GM19099 (cell line): ENCODE data around the gene CNTN5.

Source experiments
- POLR2A ChIP-seq: IDR thresholded peaks from 3 replicates; pipeline ENCODE4 v1.6.1; 2011; ENCODE audit warnings: low read depth; ENCODE audit not compliant: insufficient read length; ENCODE audit errors: extremely low read depth

CNTN5 gene

DNA sequence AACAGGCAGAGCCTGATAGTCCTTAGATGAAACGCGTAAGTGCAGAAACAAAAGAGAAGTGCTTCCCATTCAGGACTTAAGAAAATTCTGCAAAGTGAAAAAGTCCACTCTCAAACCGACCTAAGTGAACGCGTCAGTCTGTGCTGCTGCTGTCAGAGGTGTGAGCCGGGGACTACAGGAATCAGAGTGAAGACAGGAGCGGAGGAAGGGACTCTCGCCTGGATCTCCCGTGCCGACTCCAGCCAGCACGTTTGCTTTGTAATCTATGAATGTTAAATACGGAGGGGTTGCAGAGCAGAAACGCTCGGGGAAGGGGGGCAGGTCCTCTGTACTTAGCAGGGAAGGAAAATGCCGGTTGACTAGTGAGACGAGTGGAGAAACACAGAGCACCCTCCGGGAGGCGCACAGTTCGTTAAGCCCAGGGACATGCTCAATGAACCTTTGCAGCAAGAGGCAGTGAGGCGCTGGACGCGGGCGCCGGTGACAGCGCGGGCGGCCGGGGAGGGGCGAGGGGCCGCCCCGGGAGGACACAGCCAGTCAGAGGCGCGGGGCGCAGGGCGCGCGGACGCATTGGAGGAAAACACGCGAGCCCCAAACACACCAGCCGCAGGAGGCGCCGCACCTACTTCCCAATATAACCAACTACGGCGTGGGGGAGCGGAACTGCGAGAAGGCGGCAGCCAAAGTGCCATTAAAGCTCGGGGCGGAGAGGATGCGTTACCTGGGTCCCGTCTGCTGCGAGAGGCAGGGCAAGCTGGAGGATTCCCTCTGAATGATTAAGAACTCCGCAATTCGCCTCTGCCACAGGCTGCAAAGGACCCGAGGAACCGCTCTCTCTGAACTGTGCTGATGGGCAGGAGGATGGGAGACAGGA, at the start of gene CNTN5:
Gene CNTN5, plus strand, starts transcription at position 598 of the 874 bp plus-strand sequence.
- no peak for TF ChIP-seq POLR2A

DNA sequence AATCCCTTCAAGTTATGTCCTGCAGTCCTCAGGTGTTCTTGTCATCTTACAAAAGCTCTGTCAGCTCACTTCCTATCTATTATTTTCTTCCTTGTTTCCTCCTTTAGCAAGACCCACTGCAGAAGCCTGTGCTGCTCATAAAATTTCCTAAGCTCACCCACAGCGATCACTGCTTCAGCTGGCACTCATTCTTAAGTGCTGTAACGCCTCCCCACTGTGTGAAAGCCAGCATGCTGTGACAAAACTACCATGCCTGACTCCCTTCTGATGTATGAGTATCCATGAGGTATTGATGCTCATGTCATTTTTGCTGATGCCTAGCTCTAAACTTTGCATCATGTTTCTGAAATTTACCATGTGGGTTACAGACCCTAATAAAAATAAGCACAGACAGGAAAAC, 41.5 kb upstream of the CNTN5 start:
- no peak for TF ChIP-seq POLR2A

DNA sequence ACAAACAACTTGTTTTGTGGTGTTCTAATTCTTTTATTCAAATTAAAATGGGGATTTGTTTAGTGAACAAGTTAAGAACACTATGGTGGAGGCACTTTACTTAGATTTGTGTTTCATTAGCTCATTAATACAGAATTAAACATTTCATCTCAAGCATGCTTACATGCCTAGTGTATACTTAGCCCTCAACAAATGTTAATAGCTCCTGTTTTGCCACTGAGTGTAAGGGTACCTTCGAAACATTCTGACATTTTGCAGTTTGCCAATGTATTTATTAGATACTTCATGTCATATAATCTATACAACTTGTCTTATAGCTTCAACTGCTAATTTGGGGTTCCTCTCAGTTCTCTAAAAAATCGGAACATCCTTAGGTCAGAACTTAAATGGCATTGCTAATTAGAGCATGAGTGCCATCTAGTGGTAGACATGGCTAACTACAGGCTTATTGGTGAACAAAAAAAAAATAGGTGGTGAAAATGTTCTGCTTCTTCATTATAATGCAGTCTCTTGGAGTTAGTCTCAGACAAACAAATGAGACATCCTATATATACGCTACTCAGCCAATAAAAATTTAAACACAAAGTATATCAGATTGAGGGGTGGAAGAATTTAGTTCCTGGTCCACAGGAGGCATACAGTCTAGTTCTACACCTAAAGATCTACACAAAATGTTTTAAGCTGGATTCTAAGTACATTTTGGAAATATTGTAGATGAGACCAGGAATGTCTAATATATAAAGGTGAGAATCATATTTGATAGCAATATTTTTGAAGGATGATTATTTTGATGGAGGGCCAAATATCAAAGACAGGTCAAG, 4.9 kb upstream of the CNTN5 start:
- no peak for TF ChIP-seq POLR2A

DNA sequence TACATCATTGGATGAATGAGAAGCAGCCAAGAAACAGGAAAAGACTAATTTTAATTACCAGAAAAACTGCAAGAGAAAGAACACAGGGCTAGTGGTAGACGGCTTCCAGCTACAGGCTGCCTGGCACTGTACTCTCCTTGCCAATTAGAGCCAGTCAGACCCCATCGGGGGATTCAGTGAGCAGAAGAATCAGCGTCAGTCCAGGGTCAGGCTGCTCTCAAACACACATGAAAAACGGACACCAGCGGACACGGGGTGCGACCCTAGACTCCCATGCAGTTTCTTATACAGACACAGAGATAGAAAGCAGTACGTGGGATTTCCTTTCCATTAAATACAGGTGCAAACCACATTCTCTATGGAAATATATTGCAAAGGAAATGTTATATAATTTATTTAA, 1.1 kb upstream of the CNTN5 start:
- no peak for TF ChIP-seq POLR2A

DNA sequence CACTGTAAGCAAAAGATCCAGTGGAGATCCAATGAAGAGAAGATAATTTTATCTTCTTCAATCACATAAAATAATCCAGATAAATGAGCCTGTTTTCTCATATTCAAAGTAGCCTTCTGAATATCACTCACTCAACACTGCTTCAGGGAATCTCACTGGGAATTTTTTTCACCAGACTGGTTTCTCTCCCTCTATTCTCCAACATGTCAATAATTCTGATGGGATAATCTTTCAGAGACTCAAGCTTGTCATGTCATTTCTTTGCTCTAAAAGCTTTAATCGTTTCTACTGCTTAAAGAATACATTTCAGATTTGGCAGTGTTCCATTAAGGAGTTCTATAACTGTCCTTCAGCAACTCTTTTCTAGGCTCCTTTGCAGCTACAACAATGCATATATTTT, 16.3 kb downstream of the CNTN5 start:
- TF ChIP-seq POLR2A, result no peak

DNA sequence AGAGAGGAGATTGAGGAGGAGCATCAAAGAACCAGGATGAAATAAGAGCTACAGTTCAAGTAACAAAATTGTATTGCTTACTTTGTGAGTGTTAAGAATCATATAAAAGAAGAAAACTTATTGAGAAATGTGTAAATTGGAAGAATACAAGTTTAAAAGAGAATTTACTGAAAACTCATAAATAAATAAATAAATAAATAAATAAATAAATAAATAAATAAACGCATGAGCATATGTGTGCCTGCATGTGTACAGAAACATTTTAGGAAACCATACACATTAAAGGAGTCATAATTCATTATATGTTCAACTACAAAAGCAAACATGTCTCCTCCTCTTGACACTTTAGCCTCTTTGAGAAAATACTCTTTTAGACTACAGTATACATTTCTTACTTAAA, 42.6 kb downstream of the CNTN5 start:
- no peak for TF ChIP-seq POLR2A

DNA sequence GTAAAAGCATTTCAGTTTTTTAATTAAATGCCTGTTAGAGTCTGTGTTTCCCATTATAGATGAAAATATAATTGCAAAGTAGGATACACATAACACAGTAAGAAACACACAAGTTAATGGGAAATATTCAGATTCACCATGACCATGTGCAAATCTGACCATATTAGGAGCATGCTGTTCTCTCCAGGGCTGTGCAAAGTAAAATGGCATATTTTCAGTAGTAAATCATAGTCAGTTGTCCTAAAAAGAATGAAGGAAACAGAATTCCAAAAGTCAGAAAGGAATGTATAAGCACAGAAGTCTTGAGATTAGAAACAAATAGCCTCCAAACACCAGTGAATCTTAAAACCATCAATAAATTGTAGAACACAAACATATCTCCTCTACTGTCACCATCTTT, 44.4 kb downstream of the CNTN5 start:
- no peak for TF ChIP-seq POLR2A

DNA sequence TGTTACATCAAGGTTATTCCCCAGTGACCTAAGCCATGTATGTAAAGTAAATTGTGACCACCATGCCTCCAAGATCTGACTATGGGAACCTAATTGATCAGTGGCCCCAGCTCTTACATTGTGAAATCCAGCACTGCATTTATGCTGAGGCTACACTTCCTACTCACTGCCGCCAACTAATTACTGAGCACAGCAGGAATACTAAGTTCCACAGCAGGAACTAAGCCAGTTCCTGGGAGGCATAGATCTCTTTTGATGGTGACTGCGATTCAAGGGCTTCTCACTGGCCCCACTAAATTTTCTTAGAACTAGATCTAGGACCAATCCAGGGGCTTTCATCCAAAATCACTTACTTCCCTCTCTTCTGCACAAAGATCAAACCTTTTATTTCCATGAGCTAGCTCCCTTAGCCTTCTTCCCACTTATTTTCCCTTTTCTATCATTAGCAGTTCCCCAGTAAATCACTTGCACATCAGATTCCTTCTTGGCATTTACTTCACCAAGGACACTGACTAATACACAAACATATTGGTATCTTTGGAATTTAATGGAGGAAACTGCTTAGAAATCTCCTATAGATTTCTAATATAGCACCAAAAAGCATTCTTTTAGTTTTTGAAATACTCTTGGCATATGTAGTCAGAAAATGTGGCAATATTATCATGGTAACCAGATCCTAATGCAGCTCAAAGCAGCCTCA, 46.0 kb downstream of the CNTN5 start:
- TF ChIP-seq POLR2A, result no peak

DNA sequence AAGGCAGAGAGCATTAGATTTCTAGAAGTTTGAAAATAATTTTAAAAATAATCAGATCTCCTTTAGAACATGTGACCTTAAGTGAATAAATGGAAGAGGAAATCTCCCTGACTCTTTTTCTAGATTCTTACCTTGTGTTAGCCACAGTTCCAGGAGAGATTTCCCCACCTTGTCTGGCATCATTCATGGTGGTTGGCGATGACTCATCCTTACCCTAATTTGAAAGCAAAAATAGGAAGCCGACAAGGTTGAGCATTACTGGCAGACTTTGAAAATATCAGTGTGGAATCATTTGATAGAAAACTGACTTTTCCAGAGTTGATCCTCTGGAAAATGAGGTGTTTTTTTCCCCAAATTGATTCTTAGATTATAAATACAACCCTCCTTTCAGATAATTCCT, 48.1 kb downstream of the CNTN5 start:
- no peak for TF ChIP-seq POLR2A

DNA sequence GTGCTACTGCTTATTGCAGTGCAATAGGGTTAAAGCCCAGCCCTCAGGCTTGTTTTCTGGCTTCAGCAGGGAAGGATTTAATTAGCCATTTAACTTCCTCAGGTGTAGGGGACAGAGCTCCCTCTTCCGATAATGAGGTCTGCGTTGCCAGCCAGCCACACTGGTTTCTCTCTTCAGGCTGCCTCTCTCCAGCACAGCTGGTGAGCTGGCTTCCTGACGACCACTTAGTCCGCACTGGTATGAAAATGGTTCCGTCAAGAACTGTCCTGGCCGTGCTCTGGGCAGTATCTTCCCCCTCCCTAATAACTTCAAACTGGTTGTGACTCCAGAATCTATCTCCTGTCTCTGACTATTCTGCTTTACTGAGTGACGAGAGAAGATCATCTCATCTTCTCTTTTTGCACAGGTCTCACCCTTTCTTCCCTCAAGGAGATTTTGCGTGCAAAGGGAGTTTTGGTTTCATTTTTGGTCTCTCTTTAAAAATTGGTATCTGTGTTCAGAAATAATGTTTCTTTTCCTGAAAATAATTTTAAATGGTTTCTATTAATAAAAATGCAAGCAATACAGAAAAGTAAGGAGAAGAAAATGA, 49.2 kb downstream of the CNTN5 start:
- TF ChIP-seq POLR2A, result no peak

DNA sequence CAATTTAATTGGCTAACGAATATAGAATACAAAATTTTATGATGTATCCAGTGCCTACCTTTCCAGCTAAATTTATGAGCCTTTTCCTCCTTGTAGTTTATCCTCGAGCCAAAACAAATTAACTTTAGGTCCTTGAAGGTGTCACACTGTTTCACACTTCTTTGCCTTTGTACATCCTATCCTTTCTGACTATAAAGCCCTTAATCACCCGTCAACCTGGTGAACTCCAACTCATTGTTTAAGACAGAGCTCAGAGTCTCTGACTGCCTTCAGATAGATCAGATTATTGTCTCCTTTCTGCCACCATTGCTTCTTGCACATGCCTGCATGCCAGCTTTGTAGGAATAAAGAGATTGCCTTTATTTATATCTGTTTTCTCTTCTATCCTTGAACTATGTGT, 58.8 kb downstream of the CNTN5 start:
- TF ChIP-seq POLR2A, result no peak

DNA sequence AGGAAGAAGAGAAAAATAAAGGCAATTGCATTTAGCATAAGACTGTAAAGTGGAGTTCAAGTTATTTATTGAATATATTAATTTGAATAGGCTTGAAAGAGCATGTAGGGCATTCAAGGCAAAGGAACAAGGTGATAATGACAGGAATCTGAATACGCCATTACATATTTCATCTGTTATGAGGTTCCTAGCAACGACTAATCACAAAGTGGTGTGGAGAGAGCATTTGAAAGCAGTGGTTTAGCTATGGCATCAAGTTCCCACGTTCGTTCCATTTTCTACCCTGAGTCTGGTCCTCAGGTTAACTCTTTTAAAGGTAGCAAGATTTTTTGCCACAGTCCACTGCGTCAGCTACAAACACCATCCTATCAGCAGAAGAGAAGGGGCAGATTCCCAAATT, 59.4 kb downstream of the CNTN5 start:
- no peak for TF ChIP-seq POLR2A

DNA sequence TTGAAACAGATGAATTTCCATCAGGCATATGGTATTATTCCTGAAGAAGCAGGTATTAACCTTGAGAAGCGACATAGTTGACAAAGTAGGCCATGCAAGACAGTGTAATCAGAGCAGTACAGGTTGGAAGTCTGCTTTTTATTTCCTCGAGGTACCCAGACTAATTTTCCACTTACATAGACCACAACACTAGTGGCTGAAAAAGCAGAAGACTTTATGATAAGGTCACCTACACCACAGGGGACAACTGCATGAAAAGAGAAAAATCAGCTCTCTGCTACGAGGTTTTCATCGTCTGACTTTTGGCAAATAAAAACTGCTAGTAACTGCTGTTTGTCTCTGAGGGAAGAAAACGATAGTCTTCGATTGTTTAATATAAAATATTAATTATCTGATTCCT, 77.5 kb downstream of the CNTN5 start:
- no peak for TF ChIP-seq POLR2A

DNA sequence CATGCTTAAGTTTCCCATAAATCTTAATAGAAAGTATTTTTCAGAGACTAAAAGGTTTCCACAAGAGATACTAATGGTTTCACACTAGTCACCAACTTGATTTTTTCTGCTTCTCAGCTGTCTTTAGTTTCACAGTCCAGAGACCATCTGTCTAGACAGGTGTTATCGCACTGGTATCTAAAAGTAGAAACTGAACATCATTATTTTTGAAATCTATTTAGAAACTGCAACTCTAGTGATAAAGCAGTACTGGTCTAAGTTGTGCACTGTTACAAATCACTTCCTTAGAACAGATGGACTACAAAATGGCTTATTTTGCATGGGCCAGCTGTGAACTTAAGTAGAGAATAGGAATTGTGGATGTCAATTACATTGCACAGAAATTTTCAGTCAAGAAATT, 78.0 kb downstream of the CNTN5 start:
- TF ChIP-seq POLR2A, result no peak

DNA sequence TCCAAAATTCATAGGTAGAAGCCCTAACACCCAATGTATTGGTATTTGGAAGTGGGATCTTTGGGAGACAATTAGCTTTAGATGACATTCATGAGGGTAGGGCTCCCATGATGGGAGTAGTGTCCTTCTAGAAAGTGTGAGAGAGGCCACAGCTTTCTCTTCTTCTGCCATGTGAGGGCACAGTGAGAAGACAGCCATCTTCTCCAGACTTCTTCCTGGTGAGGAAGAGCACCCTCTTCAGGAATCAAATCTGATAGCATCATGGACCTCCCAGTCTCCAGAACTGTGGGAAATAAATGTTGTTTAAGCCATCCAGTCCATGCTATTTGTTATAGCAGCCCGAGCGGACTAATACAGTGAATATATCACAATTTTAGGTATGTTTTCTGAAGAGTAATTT, 96.9 kb downstream of the CNTN5 start:
- no peak for TF ChIP-seq POLR2A
